ENCODE data around the gene IFI35.

GRCh38 chr17:43030137-43030767 lies 23.7 kb downstream of the IFI35 start:
- no peak for TF ChIP-seq PHF8 (IDR thresholded peaks at IDR 0.05; ENCODE audit: borderline replicate concordance, low read length)
- TF ChIP-seq ZKSCAN1 (IDR thresholded peaks at IDR 0.05; ENCODE audit: low read depth, low read length): no peak
- TF ChIP-seq, protein P1, sequence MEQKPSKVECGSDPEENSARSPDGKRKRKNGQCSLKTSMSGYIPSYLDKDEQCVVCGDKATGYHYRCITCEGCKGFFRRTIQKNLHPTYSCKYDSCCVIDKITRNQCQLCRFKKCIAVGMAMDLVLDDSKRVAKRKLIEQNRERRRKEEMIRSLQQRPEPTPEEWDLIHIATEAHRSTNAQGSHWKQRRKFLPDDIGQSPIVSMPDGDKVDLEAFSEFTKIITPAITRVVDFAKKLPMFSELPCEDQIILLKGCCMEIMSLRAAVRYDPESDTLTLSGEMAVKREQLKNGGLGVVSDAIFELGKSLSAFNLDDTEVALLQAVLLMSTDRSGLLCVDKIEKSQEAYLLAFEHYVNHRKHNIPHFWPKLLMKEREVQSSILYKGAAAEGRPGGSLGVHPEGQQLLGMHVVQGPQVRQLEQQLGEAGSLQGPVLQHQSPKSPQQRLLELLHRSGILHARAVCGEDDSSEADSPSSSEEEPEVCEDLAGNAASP (IDR thresholded peaks at IDR 0.05): no peak
- no peak for TF ChIP-seq CTCF (IDR thresholded peaks at IDR 0.05 in 2 of 3, conservative IDR thresholded peaks at IDR 0.05 in 1 of 3; ENCODE audit: insufficient read depth in 2 of 3, low read depth in 1 of 3, low read length in 3 of 3)
- TF ChIP-seq CBX8 (IDR thresholded peaks at IDR 0.05; ENCODE audit: borderline replicate concordance, extremely low read depth, low read depth, low read length, poor library complexity, severe bottlenecking): no peak
